Prostate gland (tissue), 2 donors: ENCODE data around the gene BARX2.

Experiments
- POLR2A ChIP-seq: fragments of 450-650 bp; IDR thresholded peaks from one replicate; pipeline ENCODE4 v1.6.1; 2016; ENCODE audit warnings: antibody characterized with exemption, mild to moderate bottlenecking
- POLR2AphosphoS5 ChIP-seq: sonication (generic); formaldehyde crosslinking; IDR thresholded peaks from one replicate; pipeline ENCODE4 v1.6.1; 2017; ENCODE audit warnings: antibody characterized with exemption
- TF ChIP-seq, protein P1 (sequence below), 4 experiments: fragments of 200-600 bp in 2 of 4; fragments of 450-650 bp in 2 of 4; sonication (generic) in 2 of 4; IDR thresholded peaks; 1 replicate in 3 of 4; 2 replicates in 1 of 4; pipeline ENCODE4 v1.5.1; 2016 to 2019; ENCODE audit warnings: antibody characterized with exemption in 4 of 4, mild to moderate bottlenecking in 2 of 4, moderate library complexity in 2 of 4

DNA sequence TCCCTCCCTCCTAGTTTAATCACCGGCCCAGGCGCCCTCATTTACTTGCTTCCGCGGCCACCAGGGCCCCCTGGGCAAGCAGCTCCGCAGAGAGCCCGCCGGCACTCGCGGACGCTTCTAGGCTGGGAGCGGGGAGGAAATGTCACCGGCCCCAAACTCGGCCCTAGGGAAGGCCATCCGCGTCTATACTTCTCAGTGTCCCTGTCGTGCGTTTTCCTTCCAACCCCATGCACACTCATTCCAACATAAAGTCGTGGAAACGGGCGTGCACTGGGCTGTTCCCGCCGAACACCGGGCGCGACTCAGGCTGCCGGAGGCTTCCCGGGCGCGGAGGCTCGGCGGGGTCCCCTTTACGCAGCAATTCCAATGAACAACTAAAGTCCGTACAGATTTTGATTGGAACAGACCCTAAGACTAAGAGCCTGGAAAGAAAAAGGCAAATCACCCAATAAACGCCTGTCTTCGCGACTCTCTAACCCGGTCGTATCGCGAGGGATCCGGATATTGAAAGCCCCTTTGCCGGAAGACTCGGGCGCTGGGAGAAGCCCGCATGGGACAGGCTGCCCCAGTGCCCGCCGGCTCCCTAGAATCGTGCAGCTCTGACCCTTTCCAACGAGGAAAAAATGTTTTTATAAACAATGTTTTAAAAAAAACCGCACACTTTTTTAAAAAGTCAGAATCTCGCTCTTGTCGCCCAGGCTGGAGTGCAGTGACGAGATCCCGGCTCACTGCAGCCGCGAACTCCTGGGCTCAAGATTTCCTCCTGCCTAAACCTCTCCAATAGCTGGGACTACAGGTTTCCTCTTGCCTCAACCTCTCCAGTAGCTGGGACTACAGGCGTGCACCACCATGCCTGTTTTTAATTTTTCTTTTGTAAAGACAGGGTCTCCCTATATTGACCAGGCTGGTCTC, 1.3 kb upstream of the BARX2 start:
- TF ChIP-seq, protein P1, sequence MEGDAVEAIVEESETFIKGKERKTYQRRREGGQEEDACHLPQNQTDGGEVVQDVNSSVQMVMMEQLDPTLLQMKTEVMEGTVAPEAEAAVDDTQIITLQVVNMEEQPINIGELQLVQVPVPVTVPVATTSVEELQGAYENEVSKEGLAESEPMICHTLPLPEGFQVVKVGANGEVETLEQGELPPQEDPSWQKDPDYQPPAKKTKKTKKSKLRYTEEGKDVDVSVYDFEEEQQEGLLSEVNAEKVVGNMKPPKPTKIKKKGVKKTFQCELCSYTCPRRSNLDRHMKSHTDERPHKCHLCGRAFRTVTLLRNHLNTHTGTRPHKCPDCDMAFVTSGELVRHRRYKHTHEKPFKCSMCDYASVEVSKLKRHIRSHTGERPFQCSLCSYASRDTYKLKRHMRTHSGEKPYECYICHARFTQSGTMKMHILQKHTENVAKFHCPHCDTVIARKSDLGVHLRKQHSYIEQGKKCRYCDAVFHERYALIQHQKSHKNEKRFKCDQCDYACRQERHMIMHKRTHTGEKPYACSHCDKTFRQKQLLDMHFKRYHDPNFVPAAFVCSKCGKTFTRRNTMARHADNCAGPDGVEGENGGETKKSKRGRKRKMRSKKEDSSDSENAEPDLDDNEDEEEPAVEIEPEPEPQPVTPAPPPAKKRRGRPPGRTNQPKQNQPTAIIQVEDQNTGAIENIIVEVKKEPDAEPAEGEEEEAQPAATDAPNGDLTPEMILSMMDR (IDR thresholded peaks at IDR 0.05): no peak
- TF ChIP-seq POLR2A: no peak
- TF ChIP-seq POLR2AphosphoS5: no peak
